Body of pancreas (tissue), 4 donors: ENCODE results near the gene RTF1. TPM values are rescaled to one million over a fixed set of nuclear protein-coding genes. Genes with fewer than 3 reads are reported as not detected.

Source experiments
- ATAC-seq: fragments of 150-250 bp; one replicate; pipeline ENCODE4 v1.9.1; 2016
- DNase-seq, 4 donors: peaks; one replicate each; pipeline ENCODE4 v3.0.0-alpha.2; 2019
- H3K27ac ChIP-seq, 4 donors: fragments of 200-600 bp; sonication (generic); 1 replicate in 3 of 4; 2 replicates in 1 of 4; pipeline versions ENCODE4 v1.5.1 to v1.6.1; 2016 to 2019; ENCODE audit warnings: mild to moderate bottlenecking in 1 of 4, mixed read lengths in 1 of 4, moderate library complexity in 1 of 4
- H3K27me3 ChIP-seq, 2 donors: fragments of 200-600 bp; sonication (generic); one replicate each; pipeline ENCODE4 v1.6.0; 2016; ENCODE audit warnings: mild to moderate bottlenecking in 1 of 2
- H3K36me3 ChIP-seq, 2 donors: fragments of 200-600 bp; sonication (generic); replicated peaks in 1 of 2; 2 replicates each; pipeline ENCODE4 v1.5.1; 2016; ENCODE audit warnings: low read depth in 2 of 2; ENCODE audit not compliant: insufficient read depth in 1 of 2
- H3K4me1 ChIP-seq: fragments of 200-600 bp; sonication (generic); one replicate; pipeline ENCODE4 v1.6.0; 2016
- H3K4me3 ChIP-seq, 2 donors: fragments of 200-600 bp; sonication (generic); 1 replicate in 1 of 2; 2 replicates in 1 of 2; pipeline ENCODE4 v1.5.1; 2016 to 2019
- H3K9me3 ChIP-seq, 3 donors: fragments of 200-600 bp; sonication (generic); 1 replicate in 2 of 3; 2 replicates in 1 of 3; pipeline ENCODE4 v1.5.1; 2016
- CTCF ChIP-seq, 7 experiments: fragments of 450-650 bp in 4 of 7; fragments of 200-600 bp in 3 of 7; sonication (generic) in 3 of 7; IDR thresholded peaks; one replicate each; pipeline ENCODE4 v1.5.1; 2016 to 2019; ENCODE audit warnings: antibody characterized with exemption in 7 of 7
- POLR2A ChIP-seq, 3 donors: fragments of 450-650 bp; IDR thresholded peaks; one replicate each; pipeline ENCODE4 v1.6.1; 2016; ENCODE audit warnings: antibody characterized with exemption in 3 of 3, mild to moderate bottlenecking in 2 of 3
- WGBS, 2 donors: methylation state at CpG; one replicate each; pipeline ENCODE4 v1.1.5; 2017; 5-methylcytosine and 5-hydroxymethylcytosine counted together
- intact Hi-C: fragments of 100-400 bp; cut with DNase I; formaldehyde crosslinking; loops from one replicate; pipeline ENCODE4 v1.15.1; 2023
- total RNA-seq, 2 donors: library from RNA; depleted of rRNA; stranded (reverse); fragments of >200 nt; gene quantifications; one replicate each; pipeline ENCODE4 v1.1.0, GENCODE V29; 2016

Gene RTF1
- total RNA-seq, 2 donors from 2014 or later, result 10.9 to 22.1 TPM

GRCh38 chr15:41507820-41508290, 91.0 kb downstream of the RTF1 start:
- peaks cover 28% of the 10 kb centered on the region for H3K4me1 ChIP-seq
- intact Hi-C loops, result no loop called here
- DNase-seq, result peak; percentile 93 to 95 (median 94)

GRCh38 chr15:41510728-41511127, 93.8 kb downstream of the RTF1 start:
- TF ChIP-seq CTCF (IDR thresholded peaks at IDR 0.05) (no peak), POLR2A (IDR thresholded peaks at IDR 0.05) (no peak)
- no peaks in the 10 kb centered on the region for H3K36me3 ChIP-seq
- H3K27me3 ChIP-seq, result peaks cover 0 to 19% of the 10 kb centered on the region in 2 donors
- WGBS, 2 donors, result 85 to 86% methylated on average over 7 of the region's 7 CpGs
- DNase-seq (no peak), ATAC-seq (no peak)
- no peak overlapping the region for H3K4me3 ChIP-seq
- H3K4me1 ChIP-seq, result peaks cover 37% of the 10 kb centered on the region
- intact Hi-C loops, result no loop called here
- H3K9me3 ChIP-seq, result no peaks in the 10 kb centered on the region
- no peak overlapping the region for H3K27ac ChIP-seq

More at GRCh38 chr15:41507820-41508290, 91.0 kb downstream of the RTF1 start:
- peaks cover 0 to 10% of the 10 kb centered on the region in 2 donors for H3K27me3 ChIP-seq
- 30 to 36% methylated on average over 5 to 7 of the region's 7 CpGs for WGBS, 2 donors
- ATAC-seq, result peak; percentile 96
- peak overlapping the region in 2 of 4 donors; percentile 51 to 55 for H3K27ac ChIP-seq
- H3K9me3 ChIP-seq, result no peaks in the 10 kb centered on the region
- no peak for TF ChIP-seq POLR2A (IDR thresholded peaks at IDR 0.05)
- no peak for TF ChIP-seq CTCF (IDR thresholded peaks at IDR 0.05)
- H3K36me3 ChIP-seq, result no peaks in the 10 kb centered on the region
- H3K4me3 ChIP-seq, result no peak overlapping the region

GRCh38 chr15:41511331-41511898, 94.5 kb downstream of the RTF1 start:
- Histone ChIP-seq H3K36me3 (no peaks in the 10 kb centered on the region), H3K27me3 (peaks cover 0 to 19% of the 10 kb centered on the region in 2 donors), H3K4me1 (peaks cover 37% of the 10 kb centered on the region), H3K27ac (no peak overlapping the region), H3K4me3 (no peak overlapping the region), H3K9me3 (no peaks in the 10 kb centered on the region)
- 13 to 31% methylated on average over 18 to 50 of the region's 56 CpGs for WGBS, 2 donors
- no peak for TF ChIP-seq POLR2A (IDR thresholded peaks at IDR 0.05)
- TF ChIP-seq CTCF (IDR thresholded peaks at IDR 0.05), result no peak
- intact Hi-C loops, result no loop called here
- ATAC-seq (no peak), DNase-seq (peak in 2 of 4 donors; percentile 27 to 41)

- WGBS, 2 donors, result 1% methylated on average over 46 of the region's 49 CpGs; no CpG with 5 or more reads in 1 of the 2 donors
- ATAC-seq (no peak), DNase-seq (peak in 1 of 4 donors; percentile 24)
Observed at GRCh38 chr15:41511899-41512369, 95.0 kb downstream of the RTF1 start.

More at GRCh38 chr15:41511899-41512369, 95.0 kb downstream of the RTF1 start:
- peaks cover 37% of the 10 kb centered on the region for H3K4me1 ChIP-seq
- intact Hi-C loops, result no loop called here
- H3K36me3 ChIP-seq, result no peaks in the 10 kb centered on the region
- H3K27me3 ChIP-seq, result peaks cover 0 to 19% of the 10 kb centered on the region in 2 donors
- no peaks in the 10 kb centered on the region for H3K9me3 ChIP-seq
- TF ChIP-seq POLR2A (IDR thresholded peaks at IDR 0.05) (no peak), CTCF (IDR thresholded peaks at IDR 0.05) (no peak)
- H3K4me3 ChIP-seq, result no peak overlapping the region
- H3K27ac ChIP-seq, result no peak overlapping the region
